Adrenal gland (tissue), 5 donors: ENCODE results near the gene SETD4.

Experiments
- CTCF ChIP-seq, 6 experiments: fragments of 450-650 bp in 4 of 6; fragments of 200-600 bp in 2 of 6; sonication (generic) in 1 of 6; IDR thresholded peaks; 1 replicate in 5 of 6; 2 replicates in 1 of 6; pipeline versions ENCODE4 v1.5.1 to v1.8.0; 2016 to 2021; ENCODE audit warnings: antibody characterized with exemption in 6 of 6, mild to moderate bottlenecking in 2 of 6, moderate library complexity in 1 of 6
- POLR2A ChIP-seq, 2 donors: fragments of 450-650 bp; IDR thresholded peaks; one replicate each; pipeline ENCODE4 v1.6.1; 2017; ENCODE audit warnings: antibody characterized with exemption in 2 of 2, mild to moderate bottlenecking in 2 of 2, moderate library complexity in 1 of 2
- donor health status: DM: no; HTN: no; CAD: no.

- TF ChIP-seq CTCF (IDR thresholded peaks at IDR 0.05) = no peak
- no peak for TF ChIP-seq POLR2A (IDR thresholded peaks at IDR 0.05)
These were observed 49.5 kb upstream of the SETD4 start for GRCh38 chr21:36109868-36110267.
